NCI-H2227 treated with DMSO at 0.1 percent for 48 hours (cell line): Measurements from ENCODE around the gene SQOR.
"Not testable (repeated sequence)": the region's sequence is repeated elsewhere in the genome, so short reads cannot be mapped to it uniquely, and the experiment has no call there.

ENCODE experiments used
- DNase-seq: peaks from one replicate; lab custom pipeline; 2025; lab: John Stamatoyannopoulos, UW

The SQOR gene

GRCh38 chr15:45631776-45632175 is 3.1 kb upstream of the SQOR start:
- DNase-seq: no peak

- DNase-seq: no peak
These were observed 386 bp downstream of the SQOR start for GRCh38 chr15:45635191-45635638.

GRCh38 chr15:45635763-45636292 is 999 bp downstream of the SQOR start:
- no peak for DNase-seq

- DNase-seq: no peak
These were observed 2.3 kb downstream of the SQOR start for GRCh38 chr15:45637141-45637540.

GRCh38 chr15:45637552-45638033 is 2.8 kb downstream of the SQOR start:
- DNase-seq: no peak

GRCh38 chr15:45640616-45641015 is 5.8 kb downstream of the SQOR start:
- no peak for DNase-seq

- DNase-seq: no peak
These were observed 6.5 kb downstream of the SQOR start for GRCh38 chr15:45641374-45641781.

- no peak for DNase-seq
These were observed 7.4 kb downstream of the SQOR start for GRCh38 chr15:45641999-45642932.

GRCh38 chr15:45644437-45644836 is 9.6 kb downstream of the SQOR start:
- DNase-seq: no peak

- no peak for DNase-seq
These were observed 10.5 kb downstream of the SQOR start for GRCh38 chr15:45645026-45645980.

GRCh38 chr15:45646220-45646619 is 11.4 kb downstream of the SQOR start:
- DNase-seq: no peak

- DNase-seq: no peak
These were observed 13.0 kb downstream of the SQOR start for GRCh38 chr15:45647828-45648227.

- DNase-seq: no peak
These were observed 13.8 kb downstream of the SQOR start for GRCh38 chr15:45648521-45649200.

GRCh38 chr15:45650007-45650406 is 15.2 kb downstream of the SQOR start:
- not testable (repeated sequence) for DNase-seq

- no peak for DNase-seq
These were observed 16.2 kb downstream of the SQOR start for GRCh38 chr15:45650889-45651525.

GRCh38 chr15:45653702-45654424 is 19.0 kb downstream of the SQOR start:
- no peak for DNase-seq

GRCh38 chr15:45654749-45655148 is 19.9 kb downstream of the SQOR start:
- DNase-seq: no peak

GRCh38 chr15:45657254-45657653 is 22.4 kb downstream of the SQOR start:
- no peak for DNase-seq

- DNase-seq: no peak
These were observed 23.1 kb downstream of the SQOR start for GRCh38 chr15:45657764-45658545.
